Measurements from ENCODE around the gene SLC43A3.

Gene SLC43A3

DNA sequence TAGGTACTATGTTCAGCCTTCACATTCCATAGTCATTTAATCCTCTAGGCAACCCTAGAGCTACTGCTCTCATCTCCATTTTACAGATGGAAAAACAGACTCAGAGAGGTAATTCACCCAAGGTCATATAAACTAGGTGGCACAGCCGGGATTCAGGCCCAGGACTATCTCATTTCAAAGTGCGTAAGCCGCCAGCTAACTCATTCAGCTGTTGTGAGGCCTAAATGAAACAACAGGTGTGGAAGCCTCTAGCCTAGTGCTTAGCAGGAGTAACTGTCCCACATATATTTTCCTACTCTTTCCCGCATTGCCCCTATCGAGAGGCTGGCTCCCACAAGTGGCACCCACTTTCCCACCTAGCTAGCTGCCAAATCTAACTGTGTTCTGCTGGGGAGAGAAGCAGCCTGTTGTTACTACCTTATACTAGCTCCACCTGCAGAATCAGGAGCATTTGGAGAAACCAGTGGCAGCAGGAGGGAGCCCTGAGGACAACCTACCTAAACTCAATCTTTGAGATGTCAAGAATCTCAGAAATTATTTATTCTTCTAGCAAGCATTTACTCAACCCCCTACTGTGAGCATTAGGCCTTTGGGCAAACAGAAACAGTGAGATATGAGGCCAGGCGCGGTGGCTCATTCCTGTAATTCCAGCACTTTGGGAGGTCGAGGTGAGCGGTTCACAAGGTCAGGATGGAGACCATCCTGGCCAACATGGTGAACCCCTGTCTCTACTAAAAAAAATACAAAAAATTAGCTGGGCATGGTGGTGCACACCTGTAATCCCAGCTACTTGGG lies 66.8 kb downstream of the SLC43A3 start:
- no peak for DNase-seq

DNA sequence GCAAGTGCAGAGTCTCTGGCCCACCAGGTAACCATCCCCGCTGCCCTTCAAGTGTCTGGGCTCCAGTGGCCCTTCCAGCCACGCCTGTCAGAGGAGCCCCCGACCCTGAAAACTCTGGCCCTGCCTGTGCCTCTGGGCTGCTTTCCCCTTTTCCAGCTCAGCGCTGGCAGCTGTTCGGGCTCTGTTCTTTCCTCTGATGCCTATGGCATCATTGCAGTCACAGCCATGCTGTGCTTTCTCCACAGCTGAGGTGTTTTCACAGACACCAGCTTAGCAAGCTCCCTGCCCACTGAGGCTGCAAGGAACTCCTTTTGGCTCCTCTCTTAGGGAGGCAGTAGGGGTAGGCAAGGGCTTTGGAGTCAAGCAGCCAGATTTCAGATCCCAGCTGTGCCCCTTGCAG lies 67.5 kb downstream of the SLC43A3 start:
- peak in 5 of 58 donors; percentile 6 to 51 (median 12) for DNase-seq

DNA sequence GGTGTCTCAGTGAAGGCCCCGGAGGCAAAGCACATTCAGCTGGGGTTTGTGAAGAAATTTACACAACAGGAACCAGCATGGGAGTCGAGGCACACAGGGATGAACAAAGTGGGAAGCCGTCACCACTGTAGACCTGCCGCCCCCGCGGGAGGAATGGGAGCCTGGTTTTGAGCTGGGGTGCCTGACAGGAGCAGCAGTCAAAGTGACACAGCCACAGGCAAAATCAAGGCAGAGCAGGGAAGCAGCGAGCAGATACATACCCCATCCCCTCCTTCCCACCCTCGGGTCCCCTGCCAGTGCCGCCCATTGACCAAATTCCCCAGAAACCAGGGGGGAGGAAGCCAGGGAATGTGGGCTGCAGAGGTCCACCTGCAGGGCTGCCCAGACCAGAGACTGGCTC lies 67.9 kb downstream of the SLC43A3 start:
- no peak for DNase-seq

DNA sequence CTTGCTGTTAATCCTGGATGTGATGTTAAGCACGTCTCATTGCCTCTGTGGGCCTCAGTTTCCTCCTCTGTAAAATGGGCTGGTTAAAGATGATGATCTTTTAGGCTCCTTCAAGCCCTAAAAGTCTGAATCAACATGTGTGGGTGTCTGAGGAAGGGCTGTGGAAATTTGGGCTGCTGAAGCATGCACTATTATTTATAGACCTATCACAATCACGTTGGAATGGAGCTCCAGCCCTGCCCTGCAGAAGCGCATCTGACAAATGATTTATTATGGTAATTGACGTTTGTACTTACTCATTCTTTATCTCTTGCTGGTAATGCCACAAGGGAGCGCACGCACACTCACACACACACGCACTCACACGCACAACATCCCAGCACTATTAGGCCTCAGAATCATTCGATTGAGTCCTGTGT lies 68.4 kb downstream of the SLC43A3 start:
- DNase-seq = no peak

DNA sequence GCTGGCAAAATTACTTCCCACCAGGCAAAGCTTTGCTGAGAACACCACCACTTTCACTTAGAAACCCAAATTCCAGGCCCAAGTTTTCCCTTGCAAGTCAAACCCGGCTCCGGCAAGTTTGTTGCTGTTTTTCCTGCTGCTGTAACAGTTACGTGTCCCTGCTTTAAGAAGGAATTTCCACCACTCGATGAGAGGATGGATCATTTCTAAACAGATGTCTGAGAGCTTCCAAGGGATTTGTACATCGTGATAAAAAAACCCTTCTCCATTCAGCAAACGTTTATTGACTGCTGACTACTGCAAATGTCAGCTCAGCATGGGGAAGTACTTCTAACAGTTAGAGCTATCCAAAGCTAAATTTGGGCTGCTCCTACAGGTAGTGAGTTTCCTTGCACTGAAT lies 69.1 kb downstream of the SLC43A3 start:
- peak in 2 of 58 donors; percentile 10 to 15 for DNase-seq

DNA sequence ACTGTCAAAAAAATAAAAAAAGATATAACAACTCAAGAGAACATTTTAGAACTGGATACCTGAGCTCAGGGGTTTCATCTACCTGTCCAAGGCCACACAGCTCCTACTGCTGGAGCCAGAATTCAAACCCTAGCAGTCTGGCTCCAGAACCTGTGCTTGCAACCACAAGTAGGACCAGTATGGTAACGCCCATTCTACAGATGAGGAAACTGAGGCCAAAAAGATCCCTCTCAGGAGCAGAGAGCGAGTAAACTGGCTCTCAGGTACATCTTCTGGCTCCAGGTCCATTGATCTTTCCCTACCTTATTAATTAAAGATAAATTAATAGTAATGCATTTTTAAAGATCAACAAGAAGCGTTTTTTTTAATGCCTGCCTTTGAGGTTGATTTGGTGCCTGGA lies 69.6 kb downstream of the SLC43A3 start:
- DNase-seq = no peak
